HG03103 (cell line): Measurements from ENCODE around the gene SRPK1.

Experiments
- ATAC-seq: cut with Tn5 transposase; IDR thresholded peaks from one replicate; pipeline ENCODE4 v1.9.1; 2021; ENCODE audit warnings: low read depth; ENCODE audit not compliant: unreplicated experiment

The SRPK1 gene

GRCh38 chr6:35787266-35788218 lies 133.4 kb downstream of the SRPK1 start:
- ATAC-seq: no peak

- no peak for ATAC-seq
Observed at GRCh38 chr6:35786810-35787209, 134.1 kb downstream of the SRPK1 start.

DNA sequence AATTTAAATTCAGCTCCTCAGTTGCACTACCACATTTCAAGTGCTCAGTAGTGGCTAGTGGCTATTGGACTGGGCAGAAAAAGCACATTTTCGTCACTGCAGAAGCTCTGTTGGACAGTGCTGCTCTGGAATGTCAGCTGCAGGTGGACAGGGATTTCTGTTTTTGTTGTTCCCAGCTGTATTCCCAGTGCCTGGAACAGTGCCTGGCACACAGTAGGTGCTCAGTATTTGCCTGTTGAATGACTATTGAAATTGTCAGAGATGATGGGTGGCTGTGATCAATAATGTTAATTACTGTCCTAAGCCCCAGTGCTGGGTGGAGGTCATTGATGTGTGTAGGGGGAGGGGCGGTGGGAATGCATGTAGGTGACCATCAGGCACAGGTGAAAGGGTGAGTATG lies 134.6 kb downstream of the SRPK1 start:
- no peak for ATAC-seq

GRCh38 chr6:35784200-35784599 lies 136.7 kb downstream of the SRPK1 start:
- ATAC-seq: no peak
